Measurements from ENCODE around the gene RYR2. TPM values are rescaled to one million over a fixed set of nuclear protein-coding genes. Genes with fewer than 3 reads are reported as not detected.

The RYR2 gene
- total RNA-seq, 1 donor = not detected

- DNase-seq (ENCODE audit: low read depth in 2 of 3, low spot score in 2 of 3) = no peak
Observed at GRCh38 chr1:237405912-237406311, 363.9 kb downstream of the RYR2 start.

- DNase-seq (ENCODE audit: low read depth in 2 of 3, low spot score in 2 of 3) = no peak
Observed at GRCh38 chr1:237411621-237412020, 369.6 kb downstream of the RYR2 start.

- no peak for DNase-seq (ENCODE audit: low read depth in 2 of 3, low spot score in 2 of 3)
Observed at GRCh38 chr1:237416924-237417655, 375.1 kb downstream of the RYR2 start.

GRCh38 chr1:237428809-237429208 is 386.8 kb downstream of the RYR2 start:
- DNase-seq (ENCODE audit: low read depth in 2 of 3, low spot score in 2 of 3) = no peak

GRCh38 chr1:237429252-237429651 is 387.3 kb downstream of the RYR2 start:
- DNase-seq (ENCODE audit: low read depth in 2 of 3, low spot score in 2 of 3) = no peak

- DNase-seq (ENCODE audit: low read depth in 2 of 3, low spot score in 2 of 3) = no peak
Observed at GRCh38 chr1:237431448-237431847, 389.5 kb downstream of the RYR2 start.

GRCh38 chr1:237440346-237440745 is 398.4 kb downstream of the RYR2 start:
- no peak for DNase-seq (ENCODE audit: low read depth in 2 of 3, low spot score in 2 of 3)

GRCh38 chr1:237444120-237444790 is 402.3 kb downstream of the RYR2 start:
- DNase-seq (ENCODE audit: low read depth in 2 of 3, low spot score in 2 of 3) = no peak

GRCh38 chr1:237448042-237448441 is 406.1 kb downstream of the RYR2 start:
- no peak for DNase-seq (ENCODE audit: low read depth in 2 of 3, low spot score in 2 of 3)

- DNase-seq (ENCODE audit: low read depth in 2 of 3, low spot score in 2 of 3) = no peak
Observed at GRCh38 chr1:237457573-237457972, 415.6 kb downstream of the RYR2 start.

GRCh38 chr1:237467320-237467719 is 425.3 kb downstream of the RYR2 start:
- no peak for DNase-seq (ENCODE audit: low read depth in 2 of 3, low spot score in 2 of 3)

- no peak for DNase-seq (ENCODE audit: low read depth in 2 of 3, low spot score in 2 of 3)
Observed at GRCh38 chr1:237470712-237471338, 428.8 kb downstream of the RYR2 start.

GRCh38 chr1:237471377-237471776 is 429.4 kb downstream of the RYR2 start:
- DNase-seq (ENCODE audit: low read depth in 2 of 3, low spot score in 2 of 3) = no peak

- DNase-seq (ENCODE audit: low read depth in 2 of 3, low spot score in 2 of 3) = no peak
Observed at GRCh38 chr1:237471956-237472355, 430.0 kb downstream of the RYR2 start.

GRCh38 chr1:237473854-237474253 is 431.9 kb downstream of the RYR2 start:
- no peak for DNase-seq (ENCODE audit: low read depth in 2 of 3, low spot score in 2 of 3)

- no peak for DNase-seq (ENCODE audit: low read depth in 2 of 3, low spot score in 2 of 3)
Observed at GRCh38 chr1:237478082-237478481, 436.1 kb downstream of the RYR2 start.

GRCh38 chr1:237478842-237479241 is 436.9 kb downstream of the RYR2 start:
- no peak for DNase-seq (ENCODE audit: low read depth in 2 of 3, low spot score in 2 of 3)

GRCh38 chr1:237482777-237483176 is 440.8 kb downstream of the RYR2 start:
- DNase-seq (ENCODE audit: low read depth in 2 of 3, low spot score in 2 of 3) = no peak

- no peak for DNase-seq (ENCODE audit: low read depth in 2 of 3, low spot score in 2 of 3)
Observed at GRCh38 chr1:237492359-237492758, 450.4 kb downstream of the RYR2 start.

- no peak for DNase-seq (ENCODE audit: low read depth in 2 of 3, low spot score in 2 of 3)
Observed at GRCh38 chr1:237500566-237500965, 458.6 kb downstream of the RYR2 start.

- DNase-seq (ENCODE audit: low read depth in 2 of 3, low spot score in 2 of 3) = no peak
Observed at GRCh38 chr1:237503292-237503691, 461.3 kb downstream of the RYR2 start.

- no peak for DNase-seq (ENCODE audit: low read depth in 2 of 3, low spot score in 2 of 3)
Observed at GRCh38 chr1:237507005-237507404, 465.0 kb downstream of the RYR2 start.

Data from hematopoietic multipotent progenitor cell (in vitro differentiated cells).